HFFc6 (cell line): ENCODE results near the gene DTNB. TPM values are rescaled to one million over a fixed set of nuclear protein-coding genes. Genes with fewer than 3 reads are reported as not detected.
"Not testable (repeated sequence)": the region's sequence is repeated elsewhere in the genome, so short reads cannot be mapped to it uniquely, and the experiment has no call there.

ENCODE experiments used
- DNase-seq: peaks from one replicate; pipeline ENCODE4 v3.0.0-alpha.2; 2018
- H3K27ac Mint-ChIP-seq: 2 replicates; pipeline ENCODE4 v1.8.0; 2020; ENCODE audit warnings: mild to moderate bottlenecking, mixed read lengths
- H3K27me3 Mint-ChIP-seq: 2 replicates; pipeline ENCODE4 v1.8.0; 2021; ENCODE audit warnings: mild to moderate bottlenecking, moderate library complexity, mixed read lengths; ENCODE audit not compliant: insufficient read depth
- H3K36me3 Mint-ChIP-seq: 2 replicates; pipeline ENCODE4 v1.8.0; 2021; ENCODE audit warnings: low read depth, mixed read lengths
- H3K4me1 Mint-ChIP-seq: 2 replicates; pipeline ENCODE4 v1.8.0; 2020; ENCODE audit warnings: low read depth, mixed read lengths
- H3K4me3 Mint-ChIP-seq: 2 replicates; pipeline ENCODE4 v1.8.0; 2020; ENCODE audit warnings: mild to moderate bottlenecking, moderate library complexity, mixed read lengths
- H3K9me3 Mint-ChIP-seq: 2 replicates; pipeline ENCODE4 v1.8.0; 2020; ENCODE audit warnings: mild to moderate bottlenecking, mixed read lengths
- CTCF ChIP-seq: fragments of 200-600 bp; sonication (generic); IDR thresholded peaks from 2 replicates; pipeline ENCODE4 v1.5.0; 2021; ENCODE audit warnings: antibody characterized with exemption, mild to moderate bottlenecking
- total RNA-seq, 6 experiments: library from RNA; stranded (reverse); fragmentation: NEBNext Ultra II Directional; extraction: Animal tissue kit (Norgen Biotek cat#: 25700); gene quantifications; 2 replicates in 1 of 6; 3 replicates in 5 of 6; pipeline ENCODE4 v1.2.3, GENCODE V29; 2021

DTNB gene
- total RNA-seq, 6 experiments from 2014 or later = 4.2 to 6.2 (median 4.7) TPM

GRCh38 chr2:25642298-25642697, 31.1 kb downstream of the DTNB start:
- TF ChIP-seq CTCF = no peak

GRCh38 chr2:25639696-25640095, 33.7 kb downstream of the DTNB start:
- Mint-ChIP-seq H3K36me3 (no peaks in the 10 kb centered on the region), H3K4me3 (no peak overlapping the region), H3K27me3 (peaks cover 5% of the 10 kb centered on the region; the same call in 1 of the 2 replicates), H3K27ac (no peak overlapping the region), H3K4me1 (no peaks in the 10 kb centered on the region), H3K9me3 (no peaks in the 10 kb centered on the region)
- no peak for TF ChIP-seq CTCF
- no peak for DNase-seq

More at GRCh38 chr2:25642298-25642697, 31.1 kb downstream of the DTNB start:
- no peak overlapping the region for H3K27ac Mint-ChIP-seq
- H3K9me3 Mint-ChIP-seq = no peaks in the 10 kb centered on the region
- H3K4me1 Mint-ChIP-seq = no peaks in the 10 kb centered on the region
- peaks cover 5% of the 10 kb centered on the region; the same call in 1 of the 2 replicates for H3K27me3 Mint-ChIP-seq
- DNase-seq = no peak
- H3K36me3 Mint-ChIP-seq = no peaks in the 10 kb centered on the region
- no peak overlapping the region for H3K4me3 Mint-ChIP-seq

- Mint-ChIP-seq H3K27me3 (peaks cover 4% of the 10 kb centered on the region; the same call in 1 of the 2 replicates), H3K9me3 (no peaks in the 10 kb centered on the region), H3K4me3 (no peak overlapping the region), H3K27ac (no peak overlapping the region), H3K4me1 (no peaks in the 10 kb centered on the region), H3K36me3 (no peaks in the 10 kb centered on the region)
- no peak for DNase-seq
- TF ChIP-seq CTCF = no peak
Observed at GRCh38 chr2:25639131-25639530, 34.2 kb downstream of the DTNB start.

GRCh38 chr2:25635797-25636196, 37.6 kb downstream of the DTNB start:
- Mint-ChIP-seq H3K4me1 (no peaks in the 10 kb centered on the region), H3K4me3 (no peak overlapping the region), H3K27me3 (peaks cover 1% of the 10 kb centered on the region; the same call in 1 of the 2 replicates), H3K27ac (no peak overlapping the region), H3K36me3 (no peaks in the 10 kb centered on the region), H3K9me3 (no peaks in the 10 kb centered on the region)
- no peak for DNase-seq
- no peak for TF ChIP-seq CTCF

GRCh38 chr2:25633801-25634200, 39.6 kb downstream of the DTNB start:
- H3K27me3 Mint-ChIP-seq, H3K36me3 Mint-ChIP-seq, H3K4me1 Mint-ChIP-seq, H3K4me3 Mint-ChIP-seq, H3K9me3 Mint-ChIP-seq, DNase-seq, H3K27ac Mint-ChIP-seq: not testable (repeated sequence)

- Mint-ChIP-seq H3K27ac (no peak overlapping the region), H3K4me1 (no peaks in the 10 kb centered on the region)
- DNase-seq = no peak
Observed at GRCh38 chr2:25632396-25632795, 41.0 kb downstream of the DTNB start.

More at GRCh38 chr2:25632396-25632795, 41.0 kb downstream of the DTNB start:
- Mint-ChIP-seq H3K4me3 (no peak overlapping the region), H3K27me3 (no peaks in the 10 kb centered on the region; the same call in 1 of the 2 replicates), H3K36me3 (peaks cover 5% of the 10 kb centered on the region), H3K9me3 (no peaks in the 10 kb centered on the region)
- no peak for TF ChIP-seq CTCF
